Forelimb muscle (tissue), 1 donor: ENCODE measurements around the gene RHBDL1. TPM values are rescaled to one million over a fixed set of nuclear protein-coding genes. Genes with fewer than 3 reads are reported as not detected.

Experiments
- DNase-seq: peaks from one replicate; pipeline ENCODE4 v3.0.0-alpha.2; 2013; ENCODE audit warnings: low read depth
- polyA plus RNA-seq: library from polyadenylated mRNA; unstranded; fragments of 120-200 nt; gene quantifications from one replicate; pipeline ENCODE4 v1.2.1, GENCODE V29; 2013; ENCODE audit not compliant: insufficient read length

Gene RHBDL1
- polyA plus RNA-seq, 1 donor = 1.8 TPM

- DNase-seq = no peak
These were observed 22.8 kb upstream of the RHBDL1 start for GRCh38 chr16:652454-653305.

- DNase-seq = no peak
These were observed 21.4 kb upstream of the RHBDL1 start for GRCh38 chr16:654034-654433.

GRCh38 chr16:657487-657886 lies 18.0 kb upstream of the RHBDL1 start:
- no peak for DNase-seq

GRCh38 chr16:658679-659571 lies 16.5 kb upstream of the RHBDL1 start:
- DNase-seq = no peak

GRCh38 chr16:659618-660017 lies 15.9 kb upstream of the RHBDL1 start:
- no peak for DNase-seq

- no peak for DNase-seq
These were observed 15.4 kb upstream of the RHBDL1 start for GRCh38 chr16:660132-660458.

- peak; percentile 36 for DNase-seq
These were observed 14.8 kb upstream of the RHBDL1 start for GRCh38 chr16:660459-661183.

- DNase-seq = no peak
These were observed 14.2 kb upstream of the RHBDL1 start for GRCh38 chr16:661184-661821.

- DNase-seq = no peak
These were observed 13.4 kb upstream of the RHBDL1 start for GRCh38 chr16:662095-662494.

GRCh38 chr16:662597-662996 lies 12.9 kb upstream of the RHBDL1 start:
- no peak for DNase-seq

- DNase-seq = no peak
These were observed 8.9 kb upstream of the RHBDL1 start for GRCh38 chr16:666572-666971.

GRCh38 chr16:667113-667779 lies 8.2 kb upstream of the RHBDL1 start:
- DNase-seq = no peak

GRCh38 chr16:667780-668518 lies 7.5 kb upstream of the RHBDL1 start, which contains the start of gene RHOT2:
TSS of gene RHOT2 (plus strand) at chr16:668132. CDS start at chr16:668200, 68 bp downstream.
- peak; percentile 74 for DNase-seq

GRCh38 chr16:668519-669171 lies 6.8 kb upstream of the RHBDL1 start:
- DNase-seq = no peak

- no peak for DNase-seq
These were observed 5.8 kb upstream of the RHBDL1 start for GRCh38 chr16:669666-670065.

- no peak for DNase-seq
These were observed 4.8 kb upstream of the RHBDL1 start for GRCh38 chr16:670485-671352.

- no peak for DNase-seq
These were observed 3.9 kb upstream of the RHBDL1 start for GRCh38 chr16:671353-672131.

GRCh38 chr16:672371-672770 lies 3.1 kb upstream of the RHBDL1 start:
- no peak for DNase-seq
